Measurements from ENCODE around the gene ASPSCR1.
"Not testable (repeated sequence)": the region's sequence is repeated elsewhere in the genome, so short reads cannot be mapped to it uniquely, and the experiment has no call there.

The ASPSCR1 gene

DNA sequence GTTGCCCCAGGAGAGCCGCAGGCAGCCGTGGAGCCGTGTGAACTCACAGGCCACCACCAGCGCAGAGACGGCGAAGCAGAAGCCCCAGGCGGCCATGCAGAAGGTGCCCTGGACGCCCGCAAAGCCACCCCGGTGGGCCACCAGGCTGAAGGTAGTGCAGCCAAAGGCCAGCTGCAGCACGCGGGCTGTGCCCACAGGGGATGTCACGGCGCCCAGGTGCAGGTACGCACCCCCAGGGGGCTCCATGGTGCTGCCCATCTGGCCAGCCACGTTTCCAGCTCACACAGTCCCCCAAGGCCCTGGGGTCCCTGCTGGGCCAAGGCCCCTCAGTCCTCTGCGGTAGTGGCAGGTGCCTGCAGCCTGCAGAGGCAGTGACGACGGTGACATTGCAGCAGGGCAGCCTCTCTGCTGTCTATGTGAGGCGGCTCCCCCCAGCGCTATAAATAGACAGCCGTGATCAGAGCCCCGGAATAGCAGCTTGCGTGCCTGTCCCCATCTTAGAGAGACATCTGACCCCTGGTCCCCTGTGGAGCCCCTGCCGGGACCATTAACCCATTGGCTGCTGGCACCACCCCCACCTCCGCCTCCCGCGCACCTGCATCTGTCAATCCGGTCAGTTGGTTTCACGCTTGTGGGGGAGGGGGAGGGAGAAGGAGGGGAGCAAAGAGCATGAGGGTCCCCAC, 35.8 kb upstream of the ASPSCR1 start:
- no peak for DNase-seq (ENCODE audit: low read depth)

DNA sequence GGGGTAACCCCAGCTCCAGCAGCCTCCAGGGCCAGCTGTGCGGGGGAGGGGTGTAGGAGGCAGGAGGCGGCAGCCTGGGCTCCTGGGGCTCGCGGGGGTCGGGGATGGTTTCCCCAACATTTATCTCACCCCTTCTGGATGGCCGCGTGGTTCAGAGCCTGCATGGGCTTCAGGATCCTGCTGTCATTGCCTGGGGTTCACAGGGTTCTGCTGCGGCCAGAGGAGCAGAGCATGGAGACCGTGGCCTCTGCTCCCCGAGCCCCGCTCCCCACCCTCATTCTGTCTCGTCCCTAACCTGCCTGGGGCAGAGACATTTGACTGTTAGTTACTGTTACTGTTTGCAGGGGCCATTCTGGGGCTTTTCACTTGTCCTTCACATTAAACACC, 35.3 kb upstream of the ASPSCR1 start:
- no peak for DNase-seq (ENCODE audit: low read depth)

DNA sequence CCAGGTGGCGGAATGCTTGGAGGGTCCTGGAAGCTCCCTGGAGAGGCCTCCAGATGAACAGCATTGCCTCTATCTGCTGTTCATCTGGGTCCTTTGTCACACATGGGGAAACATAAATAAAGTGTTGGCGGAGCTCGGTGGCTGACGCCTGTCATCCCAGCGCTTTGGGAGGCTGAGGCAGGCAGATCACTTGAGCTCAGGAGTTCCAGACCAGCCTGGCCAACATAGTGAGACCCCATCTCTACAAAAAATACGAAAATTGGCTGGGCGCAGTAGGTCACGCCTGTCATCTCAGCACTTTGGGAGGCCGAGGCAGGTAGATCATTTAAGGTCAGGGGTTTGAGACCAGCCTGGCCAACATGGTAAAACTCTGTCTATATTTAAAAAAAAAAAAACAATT, 32.6 kb upstream of the ASPSCR1 start:
- no peak for DNase-seq (ENCODE audit: low read depth)

DNA sequence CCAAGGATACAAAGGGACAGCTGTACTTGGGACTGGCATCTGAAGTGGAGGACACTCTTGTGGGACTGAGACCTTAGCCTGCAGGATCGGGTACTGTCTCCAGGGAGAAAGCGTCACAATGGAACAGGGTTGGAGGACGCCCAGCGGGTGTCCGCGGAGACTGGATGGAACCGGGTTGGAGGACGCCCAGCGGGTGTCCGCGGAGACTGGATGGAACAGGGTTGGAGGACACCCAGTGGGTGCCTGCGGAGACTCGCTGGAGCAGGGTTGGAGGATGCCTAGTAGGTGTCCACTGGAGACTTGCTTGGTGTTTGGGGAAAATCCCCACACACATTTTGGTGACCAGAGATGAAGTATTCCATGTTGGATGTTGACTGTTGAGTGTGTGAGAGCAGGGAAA, 30.2 kb upstream of the ASPSCR1 start, which contains the start of gene MYADML2:
MYADML2 (minus strand) TSS at position 45 of the 400 bp plus-strand sequence. CDS start 5,492 bp downstream, outside the sequence.
- no peak for DNase-seq (ENCODE audit: low read depth)

DNA sequence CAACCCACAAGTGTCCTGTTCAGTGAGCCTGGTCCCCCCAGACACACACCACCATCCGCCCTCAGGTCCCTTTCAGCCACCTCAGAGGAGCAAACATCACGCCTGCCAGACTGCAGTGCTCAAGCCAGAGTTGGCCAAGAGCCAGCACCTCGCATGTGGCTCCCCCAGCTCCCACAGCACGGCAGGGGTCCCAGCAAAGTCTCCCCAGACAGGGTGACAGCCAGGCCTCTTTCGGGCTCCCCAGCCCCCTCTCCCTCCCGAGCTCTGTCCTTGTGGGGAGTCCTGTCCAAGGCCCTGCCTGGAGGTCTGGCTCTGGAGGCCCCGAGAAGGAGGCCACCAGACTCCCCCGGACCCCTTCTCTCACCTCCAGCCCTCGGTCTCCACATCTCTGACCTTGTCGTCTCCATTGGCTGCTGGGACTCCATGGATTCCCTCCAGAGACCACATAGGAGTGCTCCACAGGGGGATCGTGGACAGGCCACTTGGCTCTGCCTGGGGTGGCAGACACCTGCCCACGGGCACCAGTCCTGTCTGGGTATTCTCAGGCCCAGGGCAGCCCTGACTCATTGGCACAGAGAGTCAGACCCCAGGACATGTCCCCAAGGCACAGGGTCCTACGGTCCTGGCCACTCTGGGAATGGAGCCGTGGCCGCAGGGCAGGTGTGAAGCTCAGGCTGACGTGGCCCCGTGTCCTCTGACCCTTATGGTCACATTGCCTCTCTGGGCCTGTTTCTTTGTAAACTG, 28.6 kb upstream of the ASPSCR1 start:
- no peak for DNase-seq (ENCODE audit: low read depth)

DNA sequence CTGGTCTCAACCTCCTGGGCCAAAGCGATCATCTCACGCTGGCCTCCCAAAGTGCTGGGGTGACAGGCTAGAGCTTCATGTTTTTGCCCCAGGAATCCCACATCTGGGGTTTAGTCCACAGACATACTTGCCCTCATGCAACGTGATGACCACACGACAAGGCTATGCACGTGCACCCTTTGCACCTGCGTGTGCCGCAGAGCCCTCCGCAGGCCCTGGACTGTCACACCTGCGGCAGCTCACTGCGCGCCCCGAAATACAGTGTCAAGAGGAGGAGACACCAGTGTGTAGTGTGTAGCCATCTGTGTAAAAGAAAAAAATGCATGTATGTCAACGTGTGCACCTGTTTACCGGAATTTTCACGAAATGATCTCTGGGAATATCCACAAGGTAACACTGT, 26.9 kb upstream of the ASPSCR1 start:
- DNase-seq (ENCODE audit: low read depth), result no peak

DNA sequence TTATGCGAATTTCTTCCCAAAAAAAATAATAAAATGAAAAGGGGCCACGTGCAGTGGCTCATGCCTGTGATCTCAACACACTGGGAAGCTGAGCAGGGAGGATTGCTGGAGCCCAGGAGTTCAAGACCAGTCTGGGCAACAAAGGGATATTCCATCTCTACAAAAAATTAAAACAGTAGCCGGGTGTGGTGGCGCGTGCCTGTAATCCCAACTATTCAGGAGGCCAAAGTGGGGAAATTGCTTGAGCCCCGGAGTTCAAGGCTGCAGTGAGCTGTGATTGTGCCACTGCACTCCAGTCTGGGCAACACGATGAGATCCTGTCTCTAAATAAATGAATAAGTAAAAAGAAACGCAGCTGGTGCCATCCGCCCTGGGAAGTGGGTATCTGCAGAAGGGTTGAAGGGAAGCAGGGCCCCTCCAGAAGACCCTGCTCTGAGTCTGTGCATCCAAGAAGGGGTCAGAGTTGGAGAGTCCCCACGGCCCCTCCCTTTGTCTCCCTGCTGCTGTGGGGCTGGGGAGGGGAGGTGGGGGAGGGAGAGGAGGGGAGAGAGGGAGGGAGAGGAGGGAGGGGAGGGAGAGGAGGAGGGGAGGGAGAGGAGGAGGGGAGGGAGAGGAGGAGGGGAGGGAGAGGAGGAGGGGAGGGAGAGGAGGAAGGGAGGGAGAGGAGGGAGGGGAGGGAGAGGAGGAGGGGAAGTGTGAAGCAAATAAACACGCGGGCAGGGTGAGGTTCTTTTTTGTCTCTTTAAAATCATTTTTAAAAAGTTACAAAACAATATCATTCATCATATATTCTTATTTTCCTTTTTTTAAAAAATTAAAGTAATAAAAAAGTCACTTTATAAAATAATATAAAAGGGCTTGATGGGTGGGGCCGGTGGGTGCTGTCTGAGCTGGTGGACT, 25.4 kb upstream of the ASPSCR1 start:
- DNase-seq (ENCODE audit: low read depth), result no peak

DNA sequence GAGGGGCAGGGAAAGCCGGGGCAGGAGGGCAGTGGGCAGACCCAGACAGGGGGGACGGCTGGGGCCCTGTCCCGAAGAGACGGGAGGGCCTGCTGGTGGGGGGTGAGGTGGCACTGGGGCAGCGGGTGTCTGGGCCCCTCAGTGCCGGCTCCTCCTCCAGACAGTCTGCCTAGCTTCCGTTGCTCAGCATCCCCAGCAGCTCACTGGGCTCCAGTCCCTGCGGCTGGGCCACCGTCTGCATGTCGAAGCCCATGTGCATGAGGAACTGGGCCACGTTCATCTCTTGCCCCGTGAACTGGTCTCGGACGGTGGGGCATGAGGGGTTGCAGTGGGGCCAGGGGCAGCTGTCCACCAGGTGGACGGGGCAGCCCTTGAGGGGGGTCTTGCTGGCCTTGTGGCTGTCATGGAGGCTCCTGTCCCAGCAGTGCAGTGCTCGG, 24.6 kb upstream of the ASPSCR1 start:
- no peak for DNase-seq (ENCODE audit: low read depth)

DNA sequence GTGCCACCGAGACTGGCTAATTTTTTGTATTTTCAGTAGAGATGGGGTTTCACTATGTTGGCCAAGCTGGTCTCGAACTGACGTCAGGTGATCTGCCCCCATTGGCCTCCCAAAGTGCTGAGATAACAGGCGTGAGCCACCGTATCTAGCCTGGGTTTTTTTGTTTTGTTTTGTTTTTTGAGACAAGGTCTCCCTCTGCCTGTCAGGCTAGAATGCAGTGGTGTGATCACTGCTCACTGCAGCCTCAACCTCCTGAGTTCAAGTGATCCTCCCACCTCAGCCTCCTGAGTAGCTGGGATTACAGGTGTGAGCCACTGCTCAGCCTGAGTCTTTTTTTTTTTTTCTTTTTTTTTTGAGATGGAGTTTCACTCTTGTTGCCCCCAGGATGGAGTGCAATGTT, 24.0 kb upstream of the ASPSCR1 start:
- not testable (repeated sequence) for DNase-seq (ENCODE audit: low read depth)

DNA sequence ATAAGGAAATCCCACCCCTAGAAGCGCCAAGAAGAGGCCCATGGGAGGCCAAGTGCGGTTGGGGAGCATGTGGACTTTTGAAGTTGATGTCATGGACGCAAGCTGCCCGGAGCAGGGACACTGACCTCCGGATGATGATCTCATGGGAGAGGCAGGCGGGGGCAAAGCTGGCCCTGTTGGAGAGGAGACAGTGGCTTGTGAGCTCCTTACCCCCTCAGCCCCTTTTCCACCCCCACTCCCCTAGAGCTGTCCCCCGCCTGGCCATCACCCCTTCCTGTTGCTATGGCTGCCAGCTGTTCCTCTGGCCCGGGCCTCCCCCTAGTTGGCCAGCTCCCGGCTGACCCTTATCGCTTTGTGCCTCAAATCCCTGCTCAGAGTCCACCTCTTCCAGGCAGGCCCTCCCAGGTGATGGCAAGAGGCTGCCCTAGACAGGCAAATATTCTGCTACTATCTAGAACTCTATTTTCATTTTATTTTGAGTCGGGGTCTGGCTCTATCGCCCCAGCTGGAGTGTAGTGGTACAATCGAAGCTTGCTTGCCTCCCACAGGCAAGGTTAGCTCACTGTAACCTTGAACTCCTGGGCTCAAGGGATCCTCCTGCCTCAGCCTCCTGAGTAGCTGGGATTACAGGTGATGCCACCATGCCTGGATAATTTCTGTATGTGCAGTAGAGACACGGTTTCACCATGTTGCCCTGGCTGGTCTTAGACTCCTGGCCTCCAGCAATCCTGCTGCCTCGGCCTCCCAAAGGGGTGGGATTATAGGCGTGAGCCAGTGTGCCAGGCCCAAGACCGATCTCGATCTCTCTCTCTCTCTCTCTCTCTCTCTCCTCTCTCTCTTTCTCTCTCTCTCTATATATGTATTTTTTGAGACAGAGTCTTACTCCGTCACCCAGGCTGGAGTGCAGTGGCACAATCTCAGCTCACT, 23.0 kb upstream of the ASPSCR1 start:
- no peak for DNase-seq (ENCODE audit: low read depth)

DNA sequence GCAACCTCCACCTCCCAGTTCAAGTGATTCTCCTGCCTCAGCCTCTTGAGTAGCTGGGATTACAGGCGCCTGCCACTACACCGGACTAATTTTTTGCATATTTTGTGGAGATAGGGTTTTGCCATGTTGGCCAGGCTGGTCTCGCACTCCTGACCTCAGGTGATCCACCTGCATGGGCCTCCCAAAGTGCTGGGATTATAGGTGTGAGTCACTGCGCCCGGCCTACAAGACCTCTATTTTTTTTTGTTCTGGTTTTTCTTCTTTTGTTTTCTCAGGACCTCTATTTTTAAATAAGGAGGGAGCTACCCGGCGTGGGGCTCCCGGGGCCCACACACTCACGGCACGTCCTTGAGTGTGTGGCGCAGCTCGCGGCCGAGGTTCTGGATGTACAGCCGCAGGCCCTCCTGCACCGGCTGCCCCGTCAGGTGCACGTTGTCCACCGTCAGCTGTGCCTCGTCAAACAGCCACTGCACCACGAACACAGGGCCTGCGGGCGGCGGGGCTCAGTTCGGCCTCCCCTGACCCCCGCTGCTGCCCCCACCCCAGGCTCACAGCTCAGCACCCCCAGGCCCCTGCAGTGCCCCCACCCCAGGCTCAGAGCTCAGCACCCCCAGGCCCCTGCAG, 22.3 kb upstream of the ASPSCR1 start:
- no peak for DNase-seq (ENCODE audit: low read depth)

DNA sequence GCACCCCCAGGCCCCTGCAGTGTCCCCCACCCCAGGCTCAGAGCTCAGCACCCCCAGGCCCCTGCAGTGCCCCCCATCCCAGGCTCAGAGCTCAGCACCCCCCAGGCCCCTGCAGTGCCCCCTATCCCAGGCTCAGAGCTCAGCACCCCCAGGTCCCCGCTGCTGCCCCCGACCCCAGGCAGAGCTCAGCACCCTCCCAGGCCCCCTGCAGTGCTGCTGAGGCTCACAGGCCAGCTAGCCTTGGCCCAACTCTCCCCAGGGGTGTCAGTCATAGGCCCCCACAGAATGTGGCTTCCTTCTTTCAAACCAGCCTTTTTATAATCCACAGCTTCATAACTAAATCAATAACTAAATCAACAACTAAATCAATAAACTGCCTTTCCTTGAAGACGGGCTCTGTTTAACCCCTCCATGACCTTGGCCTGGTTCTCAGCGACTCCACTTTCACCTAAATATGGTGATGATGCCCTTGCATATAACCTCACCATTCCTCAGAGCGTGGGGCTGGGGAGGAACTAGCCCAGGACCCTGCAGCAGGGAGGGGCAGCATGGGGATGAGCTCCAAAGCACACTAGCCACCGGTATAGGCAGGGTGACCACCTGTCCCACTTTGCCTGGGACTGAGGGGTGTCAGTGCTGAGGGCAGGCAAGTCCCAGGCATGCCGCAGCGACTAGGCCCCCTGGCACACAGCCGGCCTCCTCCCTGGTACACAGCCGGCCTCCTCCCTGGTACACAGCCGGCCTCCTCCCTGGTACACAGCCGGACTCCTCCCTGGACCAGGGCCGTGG, 21.5 kb upstream of the ASPSCR1 start:
- no peak for DNase-seq (ENCODE audit: low read depth)

DNA sequence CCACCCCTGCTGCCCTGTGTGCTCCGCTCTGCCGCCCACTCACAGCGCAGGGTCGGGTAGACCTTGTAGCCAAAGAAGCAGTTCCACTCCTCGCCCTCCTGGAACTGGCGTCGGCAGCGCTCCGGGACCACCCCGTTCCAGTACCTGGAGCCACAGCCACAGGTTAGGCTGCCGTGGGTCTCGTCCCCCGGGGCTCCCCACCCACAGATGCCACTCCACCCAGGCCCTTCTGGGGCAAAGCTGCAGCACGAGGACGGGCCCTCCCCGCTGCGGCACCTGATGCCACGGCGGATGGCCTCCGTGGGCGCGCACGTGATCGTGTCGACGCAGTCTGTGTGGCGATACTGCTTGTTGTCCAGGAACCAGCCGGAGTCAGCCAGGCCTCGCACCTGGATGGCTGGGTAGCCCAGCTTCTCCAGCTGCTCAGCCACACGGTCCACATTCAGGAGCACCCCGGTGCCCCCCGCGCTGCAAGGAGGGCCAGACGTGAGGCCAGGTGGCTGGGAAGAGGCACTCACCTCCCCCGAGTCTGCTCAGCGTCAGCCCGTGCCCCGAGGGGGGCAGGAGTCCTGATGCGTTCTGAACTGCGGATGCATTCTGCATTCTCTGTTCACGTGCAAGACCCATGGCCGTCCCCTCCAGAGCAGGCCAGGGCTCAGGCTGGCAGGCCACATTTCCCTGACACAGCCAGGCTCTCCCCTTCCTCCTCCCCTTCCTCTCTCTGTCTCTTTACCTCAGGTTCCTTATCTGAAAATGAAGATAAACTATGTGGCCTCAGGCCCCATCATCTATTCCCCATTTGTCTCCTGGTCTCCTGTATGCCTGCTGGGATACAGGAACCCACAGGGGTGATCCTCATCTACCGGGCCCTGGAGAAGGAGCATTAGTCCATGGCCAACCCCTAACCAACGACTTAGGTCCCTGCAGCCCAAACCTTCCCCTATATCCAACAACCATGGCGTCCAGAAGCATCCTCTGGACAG, 20.5 kb upstream of the ASPSCR1 start:
- no peak for DNase-seq (ENCODE audit: low read depth)

DNA sequence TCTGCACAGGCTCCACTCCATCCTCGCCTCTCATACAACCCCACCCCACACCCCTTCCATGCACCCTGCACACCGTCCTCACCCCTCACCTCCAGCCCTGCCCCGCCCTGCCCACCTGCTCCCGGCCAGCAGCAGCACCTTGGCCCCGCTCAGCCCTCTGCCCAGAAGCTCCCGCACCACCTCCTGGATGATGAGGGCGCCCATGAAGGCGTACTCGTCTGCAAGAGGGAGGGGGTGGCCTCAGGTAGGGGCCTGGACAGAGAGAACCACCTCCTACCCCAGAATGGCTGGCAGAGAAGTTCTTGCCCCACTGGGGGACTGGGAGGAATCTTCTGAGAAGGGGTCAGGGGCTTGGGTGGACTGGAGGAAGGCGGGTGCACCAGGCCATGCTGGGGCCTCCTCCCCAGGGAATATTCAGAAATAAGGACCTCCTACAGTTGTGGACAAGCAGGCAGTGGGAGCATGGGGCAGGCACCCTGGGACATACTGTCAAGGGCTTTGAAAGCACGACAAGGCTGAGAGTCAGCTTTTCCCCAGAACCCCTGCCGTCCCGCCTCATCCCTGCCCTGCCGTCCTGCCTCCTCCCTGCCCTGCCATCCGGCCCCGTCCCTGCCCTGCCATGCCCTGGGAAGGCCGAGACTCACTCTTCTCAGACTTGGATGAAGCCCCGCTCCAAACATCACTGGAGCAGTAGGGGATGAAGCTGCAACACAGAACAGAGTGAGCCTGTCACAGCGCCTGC, 19.6 kb upstream of the ASPSCR1 start:
- DNase-seq (ENCODE audit: low read depth), result no peak

DNA sequence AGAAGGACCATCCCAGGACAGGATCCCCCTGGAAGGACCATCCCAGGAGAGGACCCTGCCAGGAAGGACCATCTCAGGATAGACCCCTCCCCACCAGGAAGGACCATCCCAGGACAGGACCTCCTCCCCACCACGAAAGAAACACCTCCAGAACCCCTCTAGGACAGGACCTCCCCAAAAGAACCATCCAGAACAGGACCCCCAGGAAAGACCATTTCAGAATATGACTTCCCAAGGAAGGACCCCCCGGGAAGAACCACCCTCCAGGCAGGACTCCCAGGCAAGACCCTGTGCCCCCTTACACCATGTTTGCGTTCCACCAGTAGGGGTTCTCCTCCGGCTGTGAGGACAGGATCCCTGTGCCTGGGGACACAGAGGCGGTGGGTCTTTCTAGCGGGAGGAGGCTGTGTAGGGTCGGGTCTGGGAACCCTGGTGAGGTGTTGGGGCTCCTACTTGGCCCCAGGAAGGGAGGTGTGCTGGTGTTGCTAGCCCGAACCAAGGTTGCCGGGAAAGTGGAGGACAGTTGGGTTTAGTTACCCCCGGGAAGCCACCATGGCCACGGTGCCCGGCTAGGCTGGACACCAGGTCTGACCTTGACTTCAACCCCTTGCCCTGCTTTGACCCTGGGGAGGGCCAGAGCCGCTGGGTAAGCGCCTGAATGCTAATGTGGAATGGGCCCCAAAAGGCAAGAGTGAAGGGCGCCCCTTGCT, 18.6 kb upstream of the ASPSCR1 start:
- no peak for DNase-seq (ENCODE audit: low read depth)

DNA sequence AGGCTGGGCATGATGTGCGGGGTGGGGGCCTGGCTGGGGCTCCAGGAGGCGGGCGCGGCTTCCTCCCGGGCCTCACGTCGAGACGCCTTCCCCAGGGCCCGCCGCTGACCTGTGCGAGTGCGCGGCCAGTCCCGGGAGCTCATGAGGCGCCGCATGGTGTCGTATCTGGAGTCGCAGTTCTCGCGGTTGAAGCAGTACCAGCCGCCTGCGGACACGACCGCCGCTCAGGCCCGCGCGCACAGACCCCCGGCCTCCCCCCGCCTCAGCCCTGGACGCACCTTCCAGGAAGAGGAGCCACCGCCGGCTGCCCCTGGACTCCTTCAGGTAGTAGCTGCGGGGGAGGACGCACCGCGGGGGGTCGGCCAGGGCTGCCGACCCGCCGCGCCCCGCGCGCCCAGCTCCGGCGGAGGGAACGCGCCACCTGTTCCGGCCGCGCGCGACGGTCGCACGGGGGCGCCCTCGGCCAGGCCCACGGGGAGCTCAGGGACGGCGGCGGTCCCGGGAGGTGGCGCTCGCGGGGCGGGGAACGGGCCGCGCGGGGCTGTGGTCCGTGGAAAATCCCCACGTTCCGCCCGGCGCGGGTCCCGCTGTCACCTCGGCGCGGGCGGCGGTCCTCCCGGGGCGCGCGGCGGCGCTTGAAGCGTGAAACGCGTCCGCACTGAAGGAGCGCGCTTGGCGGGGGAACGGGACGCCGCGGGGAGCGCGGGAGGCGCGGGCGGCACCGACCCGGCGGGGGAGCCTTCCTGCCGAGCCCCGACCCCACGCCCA, 17.9 kb upstream of the ASPSCR1 start:
- DNase-seq (ENCODE audit: low read depth), result no peak
